Measurements from ENCODE around the gene DZIP3.

The DZIP3 gene

GRCh38 chr3:108589081-108589997, at the start of gene DZIP3, which contains the start of gene CIP2A:
Gene DZIP3 (plus strand): TSS chr3:108589722. CDS start chr3:108605407, 15,685 bp downstream.
Gene CIP2A (minus strand): TSS chr3:108589438. CDS start chr3:108589375, 63 bp downstream.
- DNase-seq, result peak; percentile 94

- no peak for DNase-seq
Observed at GRCh38 chr3:108546247-108546646, 43.3 kb upstream of the DZIP3 start.

GRCh38 chr3:108546692-108547091, 42.8 kb upstream of the DZIP3 start:
- DNase-seq, result no peak

- no peak for DNase-seq
Observed at GRCh38 chr3:108548304-108548703, 41.2 kb upstream of the DZIP3 start.

- no peak for DNase-seq
Observed at GRCh38 chr3:108548886-108549285, 40.6 kb upstream of the DZIP3 start.

- peak; percentile 85 for DNase-seq
Observed at GRCh38 chr3:108552267-108553159, 37.0 kb upstream of the DZIP3 start.

GRCh38 chr3:108554229-108554628, 35.3 kb upstream of the DZIP3 start:
- DNase-seq, result no peak

- DNase-seq, result no peak
Observed at GRCh38 chr3:108554913-108555571, 34.5 kb upstream of the DZIP3 start.

- DNase-seq, result no peak
Observed at GRCh38 chr3:108555966-108556581, 33.4 kb upstream of the DZIP3 start.

GRCh38 chr3:108562565-108562964, 27.0 kb upstream of the DZIP3 start:
- no peak for DNase-seq

GRCh38 chr3:108564564-108564963, 25.0 kb upstream of the DZIP3 start:
- no peak for DNase-seq

- no peak for DNase-seq
Observed at GRCh38 chr3:108565506-108565905, 24.0 kb upstream of the DZIP3 start.

GRCh38 chr3:108566599-108566998, 22.9 kb upstream of the DZIP3 start:
- no peak for DNase-seq

- DNase-seq, result no peak
Observed at GRCh38 chr3:108569336-108569735, 20.2 kb upstream of the DZIP3 start.

GRCh38 chr3:108578064-108578463, 11.5 kb upstream of the DZIP3 start:
- DNase-seq, result no peak

- DNase-seq, result peak; percentile 57
Observed at GRCh38 chr3:108588601-108589000, 921 bp upstream of the DZIP3 start.

GRCh38 chr3:108589998-108590323, 439 bp downstream of the DZIP3 start:
- DNase-seq, result no peak

- DNase-seq, result no peak
Observed at GRCh38 chr3:108590460-108590859, 938 bp downstream of the DZIP3 start.

GRCh38 chr3:108595321-108595720, 5.8 kb downstream of the DZIP3 start:
- DNase-seq, result no peak

- DNase-seq, result peak; percentile 84
Observed at GRCh38 chr3:108598375-108598774, 8.9 kb downstream of the DZIP3 start.

GRCh38 chr3:108599677-108600409, 10.3 kb downstream of the DZIP3 start:
- peak; percentile 71 for DNase-seq

Data from hematopoietic multipotent progenitor cell treated with erythropoietin and hydrocortisone succinate and interleukin-3 and kit ligand, for 6 days (in vitro differentiated cells).